UCSD-AML1 (cell line): ENCODE measurements around the gene TRHDE.

Experiments
- DNase-seq: peaks from one replicate; lab custom pipeline; 2025; ENCODE audit not compliant: unreplicated experiment; lab: John Stamatoyannopoulos, UW

The TRHDE gene

GRCh38 chr12:72272091-72272661 lies at the start of gene TRHDE:
Gene TRHDE (plus strand): TSS chr12:72272370. CDS start chr12:72272644, 274 bp downstream.
- no peak for DNase-seq

- DNase-seq: no peak
Measured at GRCh38 chr12:72226510-72226909, 45.7 kb upstream of the TRHDE start.

GRCh38 chr12:72228424-72228823 lies 43.7 kb upstream of the TRHDE start:
- DNase-seq: no peak

GRCh38 chr12:72230589-72230988 lies 41.6 kb upstream of the TRHDE start:
- DNase-seq: no peak

DNA sequence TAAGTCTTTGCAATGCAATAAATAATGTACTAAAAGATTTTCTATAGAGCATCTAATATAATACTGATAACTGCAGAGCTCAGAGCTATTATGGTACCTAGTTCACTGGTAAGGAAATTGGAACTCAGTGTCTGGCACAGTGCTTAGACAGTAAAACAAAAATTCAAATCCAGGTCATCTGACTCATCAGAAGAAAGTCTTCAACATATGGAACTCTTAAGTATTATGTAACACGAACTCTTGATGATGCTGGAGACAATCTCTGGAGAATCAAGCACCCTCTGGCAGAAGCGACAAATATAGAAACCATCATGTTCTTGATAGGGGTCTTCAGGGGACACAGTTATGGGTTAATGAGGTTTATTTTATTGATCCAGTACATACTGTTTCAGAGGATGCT lies 37.3 kb upstream of the TRHDE start:
- no peak for DNase-seq

DNA sequence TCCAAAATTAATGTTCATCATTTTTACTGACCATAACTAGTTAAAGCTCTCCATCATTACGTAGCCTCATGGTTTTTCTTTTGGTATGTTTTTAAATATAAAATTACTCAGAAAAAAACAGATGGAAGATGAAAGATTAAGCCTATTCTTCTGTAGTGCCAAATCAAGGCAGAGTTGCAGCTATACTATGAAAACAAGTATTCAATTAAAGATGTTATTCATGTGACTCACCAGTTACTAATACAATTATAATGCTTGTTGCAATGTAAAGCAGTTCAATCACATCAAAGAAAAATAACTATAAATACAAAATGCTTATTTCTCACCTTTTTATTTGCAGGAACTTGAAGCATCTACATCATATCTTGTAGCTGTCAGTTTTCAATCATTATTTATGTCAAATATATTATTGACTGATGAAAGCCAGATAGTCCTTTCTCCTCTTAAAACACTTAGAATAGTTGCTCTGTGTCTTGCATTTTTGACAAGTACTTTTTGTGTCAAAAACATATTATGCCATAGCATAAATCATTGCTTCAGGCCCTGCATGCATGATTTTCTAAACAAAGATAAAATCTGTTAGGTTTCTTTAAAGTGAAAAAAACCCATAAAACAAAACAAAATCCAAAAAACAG lies 36.0 kb upstream of the TRHDE start:
- no peak for DNase-seq

DNA sequence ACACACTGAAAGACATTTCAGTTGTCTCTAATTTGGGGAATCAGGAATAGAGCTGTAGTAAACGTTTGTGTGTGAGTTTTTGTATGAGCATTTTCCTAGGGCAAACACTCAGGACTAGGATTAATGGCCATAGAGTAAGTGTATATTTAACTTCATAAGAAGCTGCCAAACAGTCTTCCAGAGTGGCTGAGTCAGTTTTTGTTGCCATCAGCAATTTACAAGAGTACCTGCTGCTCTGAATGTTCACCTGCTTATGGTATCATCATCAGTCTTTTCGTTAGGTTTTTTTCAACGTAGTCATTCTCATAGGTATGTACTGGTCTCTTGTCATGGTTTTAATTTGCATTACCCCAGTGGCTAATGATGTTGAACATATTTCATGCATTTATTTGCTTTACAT lies 30.6 kb upstream of the TRHDE start:
- DNase-seq: no peak

GRCh38 chr12:72242946-72243345 lies 29.2 kb upstream of the TRHDE start:
- DNase-seq: no peak

DNA sequence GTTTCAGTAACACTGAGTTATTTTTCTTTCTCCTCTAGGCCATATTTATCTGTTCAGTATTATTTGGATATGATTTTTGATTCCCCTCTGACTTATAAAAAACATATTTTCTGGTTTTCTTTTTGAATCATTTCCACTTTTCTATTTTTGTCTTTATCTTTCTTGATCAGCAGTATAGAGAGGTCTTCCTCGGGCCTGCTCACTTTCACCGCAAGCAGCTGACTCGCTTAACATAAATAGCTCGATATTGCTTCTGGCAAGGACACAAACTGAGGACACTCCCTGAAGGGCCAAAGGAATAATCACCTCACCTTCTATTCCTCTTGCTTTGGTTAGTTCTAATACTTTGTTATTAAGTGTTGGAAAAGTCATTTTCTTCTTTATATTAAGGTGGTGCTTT lies 25.8 kb upstream of the TRHDE start:
- no peak for DNase-seq

DNA sequence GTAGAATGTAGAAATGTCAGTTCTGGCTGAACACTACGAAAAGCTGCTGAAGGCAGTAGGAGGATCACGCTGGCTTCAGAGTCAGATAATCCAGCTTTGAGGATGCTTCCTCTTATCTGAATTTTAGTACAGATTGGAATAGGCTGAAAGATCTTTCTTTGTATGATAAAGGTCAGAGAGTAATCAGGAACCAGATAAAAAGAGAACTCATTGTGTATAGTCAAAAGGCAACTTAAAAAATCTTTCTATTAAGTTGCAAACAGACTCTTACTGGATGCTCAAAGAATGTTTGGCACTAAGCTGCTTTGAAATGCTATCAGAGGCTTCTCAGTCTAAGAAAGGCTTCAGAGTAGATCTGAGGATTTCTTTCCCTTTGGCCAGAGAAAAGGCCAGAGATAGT lies 21.8 kb upstream of the TRHDE start:
- no peak for DNase-seq

DNA sequence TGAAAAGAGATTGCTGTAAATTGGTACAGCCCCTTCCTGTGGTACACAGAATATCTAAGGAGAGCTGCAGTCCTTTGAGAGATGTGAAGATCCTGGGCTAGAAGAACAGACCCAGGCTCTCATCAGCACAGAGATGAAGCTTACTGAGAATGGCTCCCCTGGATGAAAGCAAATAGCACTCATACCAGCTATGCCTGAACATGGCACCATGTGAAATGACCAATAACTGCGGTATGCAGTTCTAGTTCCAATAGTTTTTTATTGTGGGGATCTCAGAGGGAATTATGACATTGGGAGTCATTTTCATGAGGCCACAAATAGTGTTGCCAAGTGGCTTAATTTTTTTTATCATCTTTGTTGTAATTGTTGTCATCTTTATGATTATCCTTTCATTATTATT lies 15.4 kb upstream of the TRHDE start:
- DNase-seq: no peak

- DNase-seq: no peak
Measured at GRCh38 chr12:72261885-72262284, 10.3 kb upstream of the TRHDE start.

DNA sequence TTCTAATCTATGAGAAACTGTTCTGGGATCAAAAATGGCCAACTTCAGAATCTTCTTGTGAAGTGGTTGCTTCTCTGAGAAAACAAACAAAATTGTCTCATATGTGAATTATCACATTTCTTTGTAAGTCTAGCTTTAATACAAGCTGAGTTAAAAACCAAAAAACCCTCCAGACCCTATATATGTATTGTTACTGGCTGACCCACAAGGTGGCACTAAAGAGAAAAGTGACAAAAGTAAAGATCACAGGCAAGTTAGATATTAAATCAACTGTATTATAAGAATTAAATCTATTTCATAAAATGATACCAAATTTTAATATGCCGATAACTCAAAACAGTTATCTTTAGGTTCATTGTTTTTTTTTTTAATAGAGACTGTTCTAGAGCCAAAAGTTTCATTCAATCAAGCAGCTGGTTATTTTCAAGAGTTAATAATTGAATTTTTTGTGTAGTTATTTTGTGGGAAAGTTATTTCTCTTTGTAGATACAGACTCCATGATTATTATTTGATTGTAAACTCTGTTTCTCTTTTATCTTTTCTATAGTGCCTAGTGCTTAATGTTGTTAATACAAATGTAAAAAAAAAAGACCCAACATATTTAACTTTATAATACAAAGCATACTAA lies 7.5 kb upstream of the TRHDE start:
- no peak for DNase-seq

DNA sequence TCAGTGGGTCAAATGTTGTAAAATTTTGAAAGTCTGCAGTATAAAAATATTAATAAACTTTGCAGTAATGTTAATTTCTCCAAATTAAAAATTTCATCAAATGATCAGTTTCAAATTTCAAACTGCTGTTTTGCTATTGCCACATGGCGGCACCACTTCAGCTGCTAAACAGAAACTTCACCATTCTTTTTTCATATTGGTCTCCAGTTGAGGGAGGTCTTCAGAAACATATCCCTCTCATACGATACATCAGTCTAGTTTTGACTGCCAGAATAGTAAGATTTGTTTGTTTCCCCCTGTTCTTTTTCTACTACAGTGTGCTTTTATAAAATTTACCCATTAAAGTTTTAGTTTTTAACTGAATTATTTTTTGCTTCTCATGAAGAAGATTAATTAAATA lies 4.2 kb upstream of the TRHDE start:
- no peak for DNase-seq

- DNase-seq: no peak
Measured at GRCh38 chr12:72268386-72268785, 3.8 kb upstream of the TRHDE start.

- DNase-seq: no peak
Measured at GRCh38 chr12:72269491-72269890, 2.7 kb upstream of the TRHDE start.

- no peak for DNase-seq
Measured at GRCh38 chr12:72270246-72270645, 1.9 kb upstream of the TRHDE start.

- no peak for DNase-seq
Measured at GRCh38 chr12:72270961-72271360, 1.2 kb upstream of the TRHDE start.

GRCh38 chr12:72271451-72272090 lies 599 bp upstream of the TRHDE start:
- no peak for DNase-seq

DNA sequence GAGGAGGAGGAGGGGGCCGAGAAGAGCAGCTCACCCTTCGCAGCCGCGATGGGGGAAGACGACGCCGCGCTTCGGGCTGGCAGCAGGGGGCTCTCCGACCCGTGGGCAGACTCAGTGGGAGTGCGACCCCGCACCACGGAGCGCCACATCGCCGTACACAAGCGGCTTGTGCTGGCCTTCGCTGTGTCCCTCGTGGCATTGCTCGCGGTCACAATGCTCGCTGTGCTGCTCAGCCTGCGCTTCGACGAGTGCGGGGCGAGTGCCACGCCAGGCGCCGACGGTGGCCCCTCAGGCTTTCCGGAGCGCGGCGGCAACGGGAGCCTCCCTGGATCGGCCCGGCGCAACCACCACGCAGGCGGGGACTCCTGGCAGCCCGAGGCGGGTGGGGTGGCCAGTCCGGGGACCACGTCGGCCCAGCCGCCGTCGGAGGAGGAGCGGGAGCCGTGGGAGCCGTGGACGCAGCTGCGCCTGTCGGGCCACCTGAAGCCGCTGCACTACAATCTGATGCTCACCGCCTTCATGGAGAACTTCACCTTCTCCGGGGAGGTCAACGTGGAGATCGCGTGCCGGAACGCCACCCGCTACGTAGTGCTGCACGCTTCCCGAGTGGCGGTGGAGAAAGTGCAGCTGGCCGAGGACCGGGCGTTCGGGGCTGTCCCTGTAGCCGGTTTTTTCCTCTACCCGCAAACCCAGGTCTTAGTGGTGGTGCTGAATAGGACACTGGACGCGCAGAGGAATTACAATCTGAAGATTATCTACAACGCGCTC lies 745 bp downstream of the TRHDE start:
- DNase-seq: no peak

GRCh38 chr12:72273499-72273837 lies 1.3 kb downstream of the TRHDE start:
- no peak for DNase-seq
